ENCODE measurements around the gene NLRP5.
A peak's percentile ranks its signal among the peaks of the same experiment; 100 is the strongest.

NLRP5 gene

DNA sequence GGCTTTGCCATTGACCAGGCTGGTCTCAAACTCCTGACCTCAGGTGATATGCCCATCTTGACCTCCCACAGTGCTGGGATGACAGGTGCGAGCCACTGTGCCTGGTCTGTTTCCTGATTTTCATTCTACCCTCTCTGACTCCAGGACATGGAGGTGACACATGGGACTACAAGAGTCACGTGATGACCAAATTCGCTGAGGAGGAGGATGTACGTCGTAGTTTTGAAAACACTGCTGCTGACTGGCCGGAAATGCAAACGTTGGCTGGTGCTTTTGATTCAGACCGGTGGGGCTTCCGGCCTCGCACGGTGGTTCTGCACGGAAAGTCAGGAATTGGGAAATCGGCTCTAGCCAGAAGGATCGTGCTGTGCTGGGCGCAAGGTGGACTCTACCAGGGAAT is 40.2 kb downstream of the NLRP5 start:
- TF ChIP-seq, protein P1, sequence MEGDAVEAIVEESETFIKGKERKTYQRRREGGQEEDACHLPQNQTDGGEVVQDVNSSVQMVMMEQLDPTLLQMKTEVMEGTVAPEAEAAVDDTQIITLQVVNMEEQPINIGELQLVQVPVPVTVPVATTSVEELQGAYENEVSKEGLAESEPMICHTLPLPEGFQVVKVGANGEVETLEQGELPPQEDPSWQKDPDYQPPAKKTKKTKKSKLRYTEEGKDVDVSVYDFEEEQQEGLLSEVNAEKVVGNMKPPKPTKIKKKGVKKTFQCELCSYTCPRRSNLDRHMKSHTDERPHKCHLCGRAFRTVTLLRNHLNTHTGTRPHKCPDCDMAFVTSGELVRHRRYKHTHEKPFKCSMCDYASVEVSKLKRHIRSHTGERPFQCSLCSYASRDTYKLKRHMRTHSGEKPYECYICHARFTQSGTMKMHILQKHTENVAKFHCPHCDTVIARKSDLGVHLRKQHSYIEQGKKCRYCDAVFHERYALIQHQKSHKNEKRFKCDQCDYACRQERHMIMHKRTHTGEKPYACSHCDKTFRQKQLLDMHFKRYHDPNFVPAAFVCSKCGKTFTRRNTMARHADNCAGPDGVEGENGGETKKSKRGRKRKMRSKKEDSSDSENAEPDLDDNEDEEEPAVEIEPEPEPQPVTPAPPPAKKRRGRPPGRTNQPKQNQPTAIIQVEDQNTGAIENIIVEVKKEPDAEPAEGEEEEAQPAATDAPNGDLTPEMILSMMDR (conservative IDR thresholded peaks at IDR 0.05) = no peak
- H3K27ac ChIP-seq = no peak overlapping the region

DNA sequence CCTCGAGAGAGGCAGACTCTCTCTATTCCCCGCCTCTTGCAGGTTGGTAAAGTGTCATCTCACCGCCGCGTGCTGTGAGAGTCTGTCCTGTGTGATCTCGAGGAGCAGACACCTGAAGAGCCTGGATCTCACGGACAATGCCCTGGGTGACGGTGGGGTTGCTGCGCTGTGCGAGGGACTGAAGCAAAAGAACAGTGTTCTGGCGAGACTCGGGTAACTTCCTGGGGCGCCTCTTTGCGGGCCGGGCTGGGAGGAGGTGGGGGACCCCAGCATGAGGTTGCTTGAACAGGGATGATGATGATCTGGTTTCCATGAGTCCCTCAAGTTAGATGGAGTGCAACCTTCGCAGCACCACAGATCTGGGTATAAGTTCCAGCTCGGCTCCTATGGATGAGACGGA is 67.0 kb downstream of the NLRP5 start:
- TF ChIP-seq, protein P1 (conservative IDR thresholded peaks at IDR 0.05) = no peak
- no peak overlapping the region for H3K27ac ChIP-seq

DNA sequence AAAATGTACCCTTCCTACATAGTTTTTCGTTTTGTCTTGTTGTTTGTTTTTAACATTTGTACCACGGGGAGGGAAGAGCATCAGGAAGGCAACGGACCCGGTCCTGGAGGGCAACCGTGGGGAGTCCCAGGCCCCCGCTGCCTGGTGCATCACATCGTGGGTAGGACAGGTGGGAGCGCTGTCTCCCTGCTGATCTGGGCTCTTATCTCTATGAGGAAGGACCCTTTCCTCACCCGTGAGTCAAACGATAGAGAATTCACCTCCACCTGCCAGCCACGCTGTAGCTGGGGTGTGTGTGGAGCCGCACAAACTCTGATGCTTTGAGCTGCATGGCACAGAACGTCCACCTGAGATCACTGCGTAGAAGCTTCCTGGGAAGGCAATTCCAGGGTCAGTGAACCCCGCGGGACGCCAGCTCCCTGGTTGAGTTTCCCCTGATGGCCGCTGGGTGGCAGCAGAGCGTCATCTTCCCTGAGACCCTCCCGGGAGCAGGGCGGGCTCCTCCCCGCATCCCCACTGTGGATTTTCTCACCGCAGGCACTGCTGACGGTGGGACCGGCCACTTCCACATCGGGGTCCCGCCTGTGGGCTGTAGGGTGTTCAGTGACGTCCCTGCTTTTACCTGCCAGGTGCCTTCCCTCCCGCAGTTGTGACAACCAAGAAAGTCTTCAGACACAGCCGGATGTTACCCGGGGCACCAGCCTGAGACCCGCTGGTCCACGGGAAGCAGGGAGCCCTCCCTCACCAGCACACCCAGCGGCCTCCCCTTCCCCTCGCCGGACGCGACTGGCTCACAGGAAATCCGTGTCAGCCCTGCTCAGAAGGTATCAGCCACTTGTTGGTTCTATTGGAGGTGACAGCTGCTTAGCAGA is 79.8 kb downstream of the NLRP5 start:
- H3K27ac ChIP-seq = peak overlapping the region; percentile 29; the same call in 1 of the 2 replicates
- TF ChIP-seq, protein P1 (conservative IDR thresholded peaks at IDR 0.05) = peak; percentile 97

DNA sequence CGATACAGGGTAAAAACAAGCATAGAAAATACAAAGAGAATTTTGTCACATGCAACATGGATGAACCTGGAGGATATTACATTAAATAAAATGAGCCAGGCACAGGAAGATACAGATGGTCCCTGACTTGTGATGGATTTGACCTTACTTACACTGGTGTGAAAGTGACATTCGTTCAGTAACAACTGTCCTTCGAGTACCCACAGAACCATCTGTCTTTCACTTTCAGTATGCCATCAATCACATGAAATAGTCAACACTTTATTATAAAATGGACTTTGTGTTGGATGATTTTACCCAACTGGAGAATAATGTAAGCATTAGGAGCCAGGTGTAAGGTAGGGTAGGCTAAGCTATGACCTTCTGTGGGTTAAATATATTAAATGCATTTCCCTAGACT is 83.1 kb downstream of the NLRP5 start:
- TF ChIP-seq, protein P1 (conservative IDR thresholded peaks at IDR 0.05) = no peak
- H3K27ac ChIP-seq = no peak overlapping the region

DNA sequence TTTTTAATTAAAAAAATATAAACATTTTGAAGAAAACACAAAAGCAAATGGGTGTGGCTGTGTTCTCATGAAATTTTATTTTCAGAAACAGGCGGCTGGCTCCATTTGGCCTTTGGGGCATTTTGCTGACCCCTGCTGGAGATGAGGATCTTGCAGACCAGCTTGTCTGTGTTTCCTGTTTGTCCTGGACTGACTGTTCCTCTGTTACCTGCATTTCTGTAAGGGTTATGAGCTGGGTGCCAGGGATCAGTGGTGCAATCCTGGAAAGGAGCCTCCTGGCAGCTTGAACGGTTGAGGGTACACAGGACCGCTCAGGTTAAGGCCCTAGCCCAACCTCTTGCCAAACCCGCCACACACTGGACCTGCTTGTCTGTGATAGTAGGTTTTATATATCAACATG is 84.6 kb downstream of the NLRP5 start:
- H3K27ac ChIP-seq = peak overlapping the region; percentile 30; the same call in 1 of the 2 replicates
- TF ChIP-seq, protein P1 (conservative IDR thresholded peaks at IDR 0.05) = peak; percentile 78

DNA sequence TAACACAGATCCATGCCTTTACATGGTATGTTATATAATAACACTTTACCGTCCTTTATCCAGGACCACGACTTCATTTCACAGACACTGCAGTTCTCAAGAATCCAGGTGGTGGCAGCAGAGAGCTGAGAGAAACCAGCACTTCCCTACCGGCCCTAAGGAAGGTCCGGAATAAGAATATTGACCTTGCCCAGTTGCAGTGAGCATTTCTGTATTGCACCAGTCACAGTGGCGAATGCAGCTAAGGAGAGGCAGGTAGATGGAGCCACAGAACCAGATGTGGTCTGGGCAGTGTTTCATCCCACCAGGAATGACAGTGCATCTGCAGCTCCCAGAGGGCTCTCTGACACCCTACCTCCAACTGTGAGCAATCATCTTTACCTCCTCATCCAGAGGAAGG is 89.9 kb downstream of the NLRP5 start:
- H3K27ac ChIP-seq = no peak overlapping the region
- TF ChIP-seq, protein P1 (conservative IDR thresholded peaks at IDR 0.05) = peak; percentile 97

DNA sequence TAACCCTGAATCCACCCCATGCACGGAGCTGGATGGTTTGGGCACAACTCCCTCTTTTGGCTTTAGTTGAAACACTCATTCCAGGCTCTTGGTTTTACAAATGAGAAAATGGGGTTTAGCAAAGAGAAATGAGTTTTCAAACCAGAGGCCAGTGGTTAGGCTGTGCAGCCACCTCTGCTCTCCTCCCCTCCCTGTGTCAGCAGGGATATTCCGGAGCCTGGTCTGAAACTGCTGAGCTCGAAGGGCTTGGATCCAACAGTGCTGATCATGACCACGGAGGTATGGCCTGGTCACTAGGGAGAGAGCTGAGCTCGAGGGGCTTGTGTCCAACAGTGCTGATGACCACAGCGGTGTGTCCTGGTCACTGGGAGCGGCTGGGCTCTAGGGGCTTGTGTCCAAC is 93.0 kb downstream of the NLRP5 start:
- TF ChIP-seq, protein P1 (conservative IDR thresholded peaks at IDR 0.05) = no peak
- H3K27ac ChIP-seq = no peak overlapping the region

Measured in VCaP (cell line).